Left ventricle myocardium inferior (tissue), 1 donor: ENCODE measurements around the gene OR2AG2. TPM values are rescaled to one million over a fixed set of nuclear protein-coding genes. Genes with fewer than 3 reads are reported as not detected.

Experiments
- DNase-seq: peaks from one replicate; pipeline ENCODE4 v3.0.0-alpha.2; 2020
- H3K27ac ChIP-seq: fragments of 200-600 bp; replicated peaks from 2 replicates; pipeline ENCODE4 v1.8.0; 2021
- H3K27me3 ChIP-seq: fragments of 200-600 bp; 2 replicates; pipeline ENCODE4 v1.8.0; 2021; ENCODE audit warnings: low read depth
- H3K36me3 ChIP-seq: fragments of 200-600 bp; 2 replicates; pipeline ENCODE4 v1.8.0; 2021
- H3K4me1 ChIP-seq: fragments of 200-600 bp; 2 replicates; pipeline ENCODE4 v1.8.0; 2021
- H3K4me3 ChIP-seq: fragments of 200-600 bp; 2 replicates; pipeline ENCODE4 v1.8.0; 2021; ENCODE audit warnings: mild to moderate bottlenecking, moderate library complexity
- H3K9me3 ChIP-seq: fragments of 200-600 bp; replicated peaks from 2 replicates; pipeline ENCODE4 v1.8.0; 2021
- CTCF ChIP-seq: fragments of 200-600 bp; IDR thresholded peaks from 2 replicates; pipeline ENCODE4 v1.8.0; 2021; ENCODE audit warnings: antibody characterized with exemption, mild to moderate bottlenecking, borderline replicate concordance
- intact Hi-C: fragments of 100-400 bp; cut with micrococcal nuclease; formaldehyde crosslinking; loops from one replicate; pipeline ENCODE4 v1.11.0; 2022
- total RNA-seq: library from RNA; stranded (reverse); fragmentation: NEBNext Ultra II Directional; extraction: Animal tissue kit (Norgen Biotek cat#: 25700); gene quantifications from one replicate; pipeline ENCODE4 v1.2.1, GENCODE V29; 2021
- donor health status: DM: no; HTN: yes; CAD: no; lungs with severe emphysema.

The OR2AG2 gene
- total RNA-seq, 1 donor from 2014 or later, result not detected

- intact Hi-C loops, result no loop called here
- no peak overlapping the region for H3K4me3 ChIP-seq
- H3K27ac ChIP-seq, result no peak overlapping the region
- peaks cover 6% of the 10 kb centered on the region for H3K4me1 ChIP-seq
- no peaks in the 10 kb centered on the region for H3K27me3 ChIP-seq
- H3K9me3 ChIP-seq, result peaks cover 7% of the 10 kb centered on the region
- H3K36me3 ChIP-seq, result peaks cover 4% of the 10 kb centered on the region
- DNase-seq, result no peak
- no peak for TF ChIP-seq CTCF
Observed at GRCh38 chr11:6738590-6738989, 33.2 kb downstream of the OR2AG2 start.

DNA sequence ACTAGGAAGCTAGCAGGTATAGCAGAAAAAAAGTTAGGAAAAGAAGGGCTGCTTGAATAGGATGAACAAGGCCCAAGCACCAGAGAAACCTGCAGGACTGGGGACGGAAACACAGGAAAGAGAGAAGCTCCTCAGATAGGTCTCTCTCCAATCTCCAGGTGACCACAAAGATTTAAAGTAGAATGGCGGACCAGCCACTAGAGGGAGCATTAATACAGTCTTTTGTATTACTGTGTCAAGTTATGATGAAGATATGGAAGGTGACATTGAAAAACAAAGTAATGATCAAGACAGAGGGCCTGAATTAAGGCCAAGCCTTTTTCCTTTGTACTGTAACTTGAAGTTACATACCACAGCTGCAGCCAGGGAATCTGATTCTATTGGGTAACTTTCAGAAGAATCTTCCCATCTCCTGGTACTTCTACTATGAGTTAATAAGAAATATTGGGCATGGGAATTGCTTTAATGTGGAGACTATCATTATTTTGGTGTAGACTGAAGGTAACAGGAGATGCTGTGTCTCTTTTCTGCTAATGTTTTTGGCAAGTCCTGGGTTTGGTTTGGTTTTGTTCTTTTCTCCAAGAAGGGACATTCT is 33.8 kb downstream of the OR2AG2 start:
- H3K27me3 ChIP-seq, result no peaks in the 10 kb centered on the region
- no peak overlapping the region for H3K4me3 ChIP-seq
- peaks cover 7% of the 10 kb centered on the region for H3K9me3 ChIP-seq
- intact Hi-C loops, result no loop called here
- H3K27ac ChIP-seq, result no peak overlapping the region
- H3K4me1 ChIP-seq, result peaks cover 6% of the 10 kb centered on the region
- peaks cover 8% of the 10 kb centered on the region for H3K36me3 ChIP-seq
- peak; percentile 75 for TF ChIP-seq CTCF
- no peak for DNase-seq

DNA sequence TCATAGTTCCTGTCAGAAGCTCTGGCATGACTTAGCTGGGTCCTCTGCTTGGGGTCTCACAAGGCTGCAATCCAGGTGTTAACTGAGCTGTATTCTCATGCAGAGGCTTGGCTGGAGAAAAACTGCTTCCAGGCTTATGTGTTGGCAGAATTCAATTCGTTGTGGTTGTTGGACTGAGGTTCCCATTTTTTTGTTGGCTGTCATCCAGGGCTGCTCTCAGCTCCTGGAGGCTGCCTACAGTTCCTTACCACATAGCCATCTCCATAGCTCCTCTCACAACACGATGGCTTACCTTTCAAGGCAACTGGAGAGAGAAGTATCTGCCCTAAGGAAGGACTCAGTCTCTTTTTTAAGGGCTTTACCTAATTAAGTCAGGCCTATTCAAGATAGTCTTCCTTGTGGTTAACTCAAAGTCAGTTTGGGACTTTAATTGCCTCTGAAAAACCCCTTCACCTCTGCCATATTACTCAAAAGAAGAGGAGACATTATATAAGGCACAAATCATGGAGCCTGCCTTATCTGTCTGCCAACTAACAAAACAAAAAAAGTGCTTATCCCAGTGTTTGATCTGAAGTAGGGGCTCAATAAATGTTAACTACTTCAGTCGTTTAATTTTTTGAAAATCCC is 35.2 kb downstream of the OR2AG2 start:
- no peak overlapping the region for H3K4me3 ChIP-seq
- no peak for TF ChIP-seq CTCF
- intact Hi-C loops, result no loop called here
- peaks cover 7% of the 10 kb centered on the region for H3K9me3 ChIP-seq
- no peak overlapping the region for H3K27ac ChIP-seq
- H3K4me1 ChIP-seq, result peaks cover 6% of the 10 kb centered on the region
- no peaks in the 10 kb centered on the region for H3K27me3 ChIP-seq
- no peak for DNase-seq
- peaks cover 9% of the 10 kb centered on the region for H3K36me3 ChIP-seq

GRCh38 chr11:6735306-6735705 is 36.5 kb downstream of the OR2AG2 start:
- intact Hi-C loops, result no loop called here
- DNase-seq, result no peak
- Histone ChIP-seq H3K4me1 (peaks cover 6% of the 10 kb centered on the region), H3K27me3 (no peaks in the 10 kb centered on the region), H3K4me3 (no peak overlapping the region), H3K27ac (no peak overlapping the region), H3K9me3 (peaks cover 7% of the 10 kb centered on the region), H3K36me3 (peaks cover 9% of the 10 kb centered on the region)
- no peak for TF ChIP-seq CTCF

- H3K9me3 ChIP-seq, result peaks cover 7% of the 10 kb centered on the region
- no peak for DNase-seq
- H3K4me1 ChIP-seq, result peaks cover 6% of the 10 kb centered on the region
- no peak overlapping the region for H3K4me3 ChIP-seq
- no peaks in the 10 kb centered on the region for H3K27me3 ChIP-seq
- H3K36me3 ChIP-seq, result peaks cover 9% of the 10 kb centered on the region
- H3K27ac ChIP-seq, result no peak overlapping the region
- TF ChIP-seq CTCF, result no peak
- intact Hi-C loops, result no loop called here
Observed at GRCh38 chr11:6734616-6735015, 37.2 kb downstream of the OR2AG2 start.
